GM10248 (cell line): ENCODE data around the gene LMBRD1.

Source experiments
- CTCF ChIA-PET: fragments of 300-600 bp; sonication (Branson Sonifier 250); formaldehyde crosslinking; extraction: SDS; loops from one replicate; lab custom pipeline; 2021; ENCODE audit warnings: antibody characterized with exemption; lab: Yijun Ruan, JAX
- POLR2A ChIA-PET: fragments of 350-650 bp; sonication (Branson Sonifier 250); formaldehyde crosslinking; extraction: SDS; loops from one replicate; lab custom pipeline; 2020; ENCODE audit warnings: antibody characterized with exemption; lab: Yijun Ruan, JAX
- DNase-seq: peaks from one replicate; pipeline ENCODE4 v3.0.0; 2012; ENCODE audit errors: extremely low spot score
- TF ChIP-seq, protein P1 (sequence below): IDR thresholded peaks from 2 replicates; pipeline ENCODE4 v1.5.1; 2012; ENCODE audit warnings: mild to moderate bottlenecking, low read depth; ENCODE audit errors: extremely low read depth, missing control alignments, control extremely low read depth

Gene LMBRD1

GRCh38 chr6:69818223-69818930 is 21.6 kb upstream of the LMBRD1 start:
- TF ChIP-seq, protein P1, sequence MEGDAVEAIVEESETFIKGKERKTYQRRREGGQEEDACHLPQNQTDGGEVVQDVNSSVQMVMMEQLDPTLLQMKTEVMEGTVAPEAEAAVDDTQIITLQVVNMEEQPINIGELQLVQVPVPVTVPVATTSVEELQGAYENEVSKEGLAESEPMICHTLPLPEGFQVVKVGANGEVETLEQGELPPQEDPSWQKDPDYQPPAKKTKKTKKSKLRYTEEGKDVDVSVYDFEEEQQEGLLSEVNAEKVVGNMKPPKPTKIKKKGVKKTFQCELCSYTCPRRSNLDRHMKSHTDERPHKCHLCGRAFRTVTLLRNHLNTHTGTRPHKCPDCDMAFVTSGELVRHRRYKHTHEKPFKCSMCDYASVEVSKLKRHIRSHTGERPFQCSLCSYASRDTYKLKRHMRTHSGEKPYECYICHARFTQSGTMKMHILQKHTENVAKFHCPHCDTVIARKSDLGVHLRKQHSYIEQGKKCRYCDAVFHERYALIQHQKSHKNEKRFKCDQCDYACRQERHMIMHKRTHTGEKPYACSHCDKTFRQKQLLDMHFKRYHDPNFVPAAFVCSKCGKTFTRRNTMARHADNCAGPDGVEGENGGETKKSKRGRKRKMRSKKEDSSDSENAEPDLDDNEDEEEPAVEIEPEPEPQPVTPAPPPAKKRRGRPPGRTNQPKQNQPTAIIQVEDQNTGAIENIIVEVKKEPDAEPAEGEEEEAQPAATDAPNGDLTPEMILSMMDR = peak; percentile 2
- ChIA-PET CTCF (interaction anchor here (1.0 to 3.2 kb wide), 3 partner anchors 21 to 105 kb away, joined by 3 to 12 read pairs (median 3); partner anchors contain the start of gene LMBRD1), POLR2A (no interaction called here)
- no peak for DNase-seq

DNA sequence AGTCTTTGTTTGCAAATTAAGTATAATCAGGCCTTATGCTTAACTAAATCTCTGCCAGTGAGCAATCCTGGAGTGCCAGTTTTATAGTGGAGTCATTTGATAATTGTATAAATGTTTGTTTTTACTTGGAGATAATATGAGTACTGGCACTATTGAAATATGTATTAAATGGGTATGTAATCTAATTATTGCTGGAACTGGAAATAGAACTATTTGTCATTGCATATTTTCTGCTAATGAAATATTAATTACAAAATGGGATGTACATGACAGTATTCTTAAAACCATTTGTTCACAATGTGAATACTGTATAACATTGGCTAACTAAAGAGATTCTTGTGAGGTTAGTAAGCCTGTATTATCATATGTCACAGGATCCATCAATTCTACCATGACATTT is 20.5 kb upstream of the LMBRD1 start:
- POLR2A ChIA-PET = no interaction called here
- no peak for DNase-seq
- CTCF ChIA-PET = interaction anchor here (1.9 to 6.5 kb wide), 2 partner anchors 18 to 291 kb away, joined by 4 to 79 read pairs; partner anchors contain the start of gene LMBRD1
- TF ChIP-seq, protein P1 = no peak

- ChIA-PET CTCF (interaction anchor here (1.2 to 6.5 kb wide), 3 partner anchors 17 to 292 kb away, joined by 3 to 79 read pairs (median 4); partner anchors contain the start of gene LMBRD1), POLR2A (no interaction called here)
- no peak for DNase-seq
- TF ChIP-seq, protein P1 = no peak
Observed at GRCh38 chr6:69816569-69816968, 19.8 kb upstream of the LMBRD1 start.

- no peak for DNase-seq
- TF ChIP-seq, protein P1 = no peak
- POLR2A ChIA-PET = no interaction called here
- CTCF ChIA-PET = interaction anchor here (1.2 to 6.5 kb wide), 5 partner anchors 17 to 292 kb away, joined by 3 to 79 read pairs (median 4); partner anchors contain the start of gene LMBRD1
Observed at GRCh38 chr6:69816026-69816425, 19.2 kb upstream of the LMBRD1 start.

DNA sequence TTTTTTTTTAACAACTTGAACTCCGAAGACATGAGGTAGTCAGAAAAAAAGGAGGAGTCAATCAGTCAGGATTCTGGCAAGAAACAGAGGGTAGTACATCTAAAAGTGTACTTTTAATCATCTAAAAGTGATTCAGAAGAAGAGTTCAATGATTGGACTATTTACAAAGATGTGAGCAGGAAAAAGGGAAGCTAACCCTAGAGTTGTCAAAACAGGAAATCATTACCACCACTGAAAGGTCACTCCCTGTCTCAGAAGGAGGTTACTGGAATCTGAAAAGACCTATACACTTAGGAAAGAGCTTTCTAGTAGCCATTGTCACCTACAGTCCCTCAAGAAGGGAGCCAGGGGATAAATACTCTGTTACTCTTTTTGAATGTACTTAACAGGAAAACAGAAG is 16.7 kb upstream of the LMBRD1 start:
- no peak for DNase-seq
- ChIA-PET CTCF (interaction anchor here (0.8 to 6.5 kb wide), 6 partner anchors 10 to 295 kb away, joined by 3 to 79 read pairs (median 4); partner anchors contain the start of gene LMBRD1), POLR2A (no interaction called here)

DNA sequence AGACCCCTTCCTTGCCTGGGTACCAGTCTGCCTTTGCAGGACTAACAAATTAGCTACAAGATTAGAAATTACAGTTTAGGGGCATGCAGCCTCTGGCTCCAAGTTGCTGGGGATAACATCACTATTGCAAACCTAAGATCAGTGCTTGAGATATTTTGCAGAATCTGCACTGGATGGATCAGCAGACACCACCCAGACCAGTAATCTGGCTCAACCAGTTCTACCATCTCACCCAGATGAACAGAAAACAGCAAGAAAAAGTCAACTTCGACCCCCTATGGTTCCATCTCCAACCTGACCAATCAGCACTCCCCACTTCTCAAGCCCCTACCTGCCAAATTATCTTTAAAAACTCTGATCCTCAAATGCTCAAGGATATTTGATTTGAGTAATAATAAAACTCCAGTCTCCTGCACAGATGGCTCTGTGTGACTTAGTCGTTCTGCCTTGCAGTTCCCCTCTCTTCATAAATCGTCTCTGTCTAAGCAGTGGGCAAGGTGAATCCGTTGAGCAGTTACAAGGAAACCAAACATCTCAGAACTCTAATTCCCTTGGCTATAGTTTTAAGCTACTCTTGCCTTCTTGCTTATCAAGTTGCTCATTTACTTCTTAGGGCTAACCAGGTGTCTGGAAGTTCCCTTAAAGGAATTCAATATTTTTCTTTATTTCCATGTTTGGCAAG is 16.1 kb upstream of the LMBRD1 start:
- DNase-seq = no peak
- POLR2A ChIA-PET = no interaction called here

More for the DNA sequence above, 16.7 kb upstream of the LMBRD1 start:
- TF ChIP-seq, protein P1 = no peak

More for the DNA sequence above, 16.1 kb upstream of the LMBRD1 start:
- CTCF ChIA-PET = interaction anchor here (0.8 to 6.5 kb wide), 6 partner anchors 11 to 296 kb away, joined by 3 to 79 read pairs (median 3); partner anchors contain the start of gene LMBRD1
- TF ChIP-seq, protein P1 = no peak
